GM23338 (cell line): ENCODE measurements around the gene MYOM1. TPM values are rescaled to one million over a fixed set of nuclear protein-coding genes. Genes with fewer than 3 reads are reported as not detected.

Experiments used
- ATAC-seq: fragments of 200-7000 bp; cut with Tn5 transposase; 3 replicates; pipeline ENCODE4 v1.9.1; 2020
- DNase-seq: peaks from one replicate; pipeline ENCODE4 v3.0.0-alpha.2; 2015; ENCODE audit warnings: low spot score
- H2AFZ ChIP-seq: fragments of 200-600 bp; sonication (generic); 2 replicates; pipeline ENCODE4 v1.8.0; 2016; ENCODE audit warnings: antibody characterized with exemption, mild to moderate bottlenecking, moderate library complexity
- H3F3A ChIP-seq: fragments of 200-600 bp; sonication (generic); replicated peaks from 2 replicates; pipeline ENCODE4 v1.8.0; 2017; ENCODE audit warnings: antibody characterized with exemption, mixed run types, low read depth
- H3K27ac ChIP-seq: fragments of 200-600 bp; sonication (generic); 2 replicates; pipeline ENCODE4 v1.6.1; 2016; ENCODE audit warnings: low read depth
- H3K27me3 ChIP-seq: fragments of 200-600 bp; sonication (generic); 2 replicates; pipeline ENCODE4 v1.8.0; 2016; ENCODE audit warnings: mild to moderate bottlenecking, mixed run types, moderate library complexity; ENCODE audit not compliant: insufficient read depth
- H3K36me3 ChIP-seq: fragments of 200-600 bp; sonication (generic); 2 replicates; pipeline ENCODE4 v1.8.0; 2016; ENCODE audit warnings: mild to moderate bottlenecking; ENCODE audit not compliant: insufficient read depth
- H3K4me1 ChIP-seq: fragments of 200-600 bp; sonication (generic); 2 replicates; pipeline ENCODE4 v1.8.0; 2016; ENCODE audit warnings: mild to moderate bottlenecking, moderate library complexity; ENCODE audit not compliant: insufficient read depth
- H3K4me2 ChIP-seq: fragments of 200-600 bp; sonication (generic); 2 replicates; pipeline ENCODE4 v1.7.1; 2017; ENCODE audit warnings: mixed run types
- H3K4me3 ChIP-seq: fragments of 200-600 bp; sonication (generic); 2 replicates; pipeline ENCODE4 v1.6.1; 2016; ENCODE audit warnings: mixed run types
- H3K79me2 ChIP-seq: fragments of 200-600 bp; sonication (generic); replicated peaks from 2 replicates; pipeline ENCODE4 v1.8.0; 2017; ENCODE audit warnings: mild to moderate bottlenecking; ENCODE audit not compliant: insufficient read depth
- H3K9me2 ChIP-seq: fragments of 200-600 bp; sonication (generic); 2 replicates; pipeline ENCODE4 v1.8.0; 2017; ENCODE audit not compliant: insufficient read depth
- H4K20me1 ChIP-seq: fragments of 200-600 bp; sonication (generic); replicated peaks from 2 replicates; pipeline ENCODE4 v1.8.0; 2017; ENCODE audit warnings: mild to moderate bottlenecking; ENCODE audit not compliant: insufficient read depth
- H3K27ac Mint-ChIP-seq: 2 replicates; pipeline ENCODE4 v1.8.0; 2020; ENCODE audit warnings: inconsistent platforms, mild to moderate bottlenecking, moderate library complexity, mixed read lengths
- H3K27me3 Mint-ChIP-seq: 3 replicates; pipeline ENCODE4 v1.8.0; 2022; ENCODE audit warnings: low read depth, mild to moderate bottlenecking, moderate library complexity, mixed read lengths, inconsistent platforms; ENCODE audit not compliant: insufficient read depth, poor library complexity
- H3K36me3 Mint-ChIP-seq: 3 replicates; pipeline ENCODE4 v1.8.0; 2021; ENCODE audit warnings: low read depth, mild to moderate bottlenecking, inconsistent platforms, moderate library complexity, mixed read lengths
- H3K4me1 Mint-ChIP-seq: 3 replicates; pipeline ENCODE4 v1.8.0; 2020; ENCODE audit warnings: mild to moderate bottlenecking, inconsistent platforms, mixed read lengths
- H3K4me3 Mint-ChIP-seq: 3 replicates; pipeline ENCODE4 v1.8.0; 2021; ENCODE audit warnings: moderate library complexity, mild to moderate bottlenecking, inconsistent platforms, mixed read lengths
- H3K9me3 Mint-ChIP-seq: 3 replicates; pipeline ENCODE4 v1.8.0; 2020; ENCODE audit warnings: moderate library complexity, mild to moderate bottlenecking, inconsistent platforms, mixed read lengths
- CREB1 ChIP-seq: fragments of 250-450 bp; sonication (Bioruptor Pico); IDR thresholded peaks from 2 replicates; pipeline ENCODE4 v1.5.0; 2020; ENCODE audit warnings: low read depth, mild to moderate bottlenecking, moderate library complexity
- ETS1 ChIP-seq: IDR thresholded peaks from 2 replicates; pipeline ENCODE4 v1.6.1; 2016; ENCODE audit warnings: antibody characterized with exemption
- EZH2 ChIP-seq: fragments of 200-600 bp; sonication (generic); IDR thresholded peaks from one replicate; pipeline ENCODE4 v1.8.0; 2017; ENCODE audit warnings: antibody characterized with exemption, mild to moderate bottlenecking, low read depth; ENCODE audit not compliant: unreplicated experiment
- EZH2phosphoT487 ChIP-seq: fragments of 200-600 bp; sonication (generic); IDR thresholded peaks from one replicate; pipeline ENCODE4 v1.8.1; 2018; ENCODE audit warnings: antibody characterized with exemption; ENCODE audit not compliant: unreplicated experiment
- JUNB ChIP-seq: IDR thresholded peaks from one replicate; pipeline ENCODE4 v1.6.1; 2016; ENCODE audit warnings: antibody characterized with exemption; ENCODE audit not compliant: unreplicated experiment
- NANOG ChIP-seq: IDR thresholded peaks from 2 replicates; pipeline ENCODE4 v1.6.1; 2016; ENCODE audit warnings: antibody characterized with exemption, borderline replicate concordance
- POLR2AphosphoS5 ChIP-seq: IDR thresholded peaks from 2 replicates; pipeline ENCODE4 v1.6.1; 2016; ENCODE audit warnings: antibody characterized with exemption, low read depth
- STAT1 ChIP-seq: IDR thresholded peaks from one replicate; pipeline ENCODE4 v1.6.1; 2016; ENCODE audit warnings: antibody characterized with exemption; ENCODE audit not compliant: unreplicated experiment
- ZNF331 ChIP-seq: fragments of 250-450 bp; sonication (Bioruptor Pico); IDR thresholded peaks from 2 replicates; pipeline ENCODE4 v1.5.0; 2020; ENCODE audit warnings: low read depth, mild to moderate bottlenecking, moderate library complexity
- polyA plus RNA-seq: library from polyadenylated mRNA; unstranded; fragments of >200 nt; fragmentation: Nextera tagmentation; extraction: Ambion mirVana; gene quantifications from 2 replicates; pipeline ENCODE4 v1.2.1, GENCODE V29; 2016
- total RNA-seq: library from RNA; depleted of rRNA; stranded (reverse); fragments of >200 nt; shearing (Covaris generic); gene quantifications from 2 replicates; pipeline ENCODE4 v1.2.3, GENCODE V29; 2014
- TF ChIP-seq, protein P1 (sequence below), 2 experiments: fragments of 200-600 bp in 1 of 2; sonication (generic) in 1 of 2; conservative IDR thresholded peaks; 2 replicates each; pipeline versions ENCODE4 v1.5.1 to v1.6.1; 2016 to 2017; ENCODE audit warnings: antibody characterized with exemption in 2 of 2, low read depth in 2 of 2, mild to moderate bottlenecking in 2 of 2, moderate library complexity in 1 of 2
- TF ChIP-seq, protein P2 (sequence below): fragments of 250-450 bp; sonication (Bioruptor Pico); IDR thresholded peaks from 2 replicates; pipeline ENCODE4 v1.5.0; 2020; ENCODE audit warnings: mild to moderate bottlenecking, moderate library complexity
- TF ChIP-seq, protein P3 (sequence below): IDR thresholded peaks from one replicate; pipeline ENCODE4 v1.6.1; 2018; ENCODE audit warnings: antibody characterized with exemption; ENCODE audit not compliant: unreplicated experiment

MYOM1 gene
- total and polyA plus RNA-seq, 2 experiments from 2014 or later, result 0.27 to 0.38 TPM

DNA sequence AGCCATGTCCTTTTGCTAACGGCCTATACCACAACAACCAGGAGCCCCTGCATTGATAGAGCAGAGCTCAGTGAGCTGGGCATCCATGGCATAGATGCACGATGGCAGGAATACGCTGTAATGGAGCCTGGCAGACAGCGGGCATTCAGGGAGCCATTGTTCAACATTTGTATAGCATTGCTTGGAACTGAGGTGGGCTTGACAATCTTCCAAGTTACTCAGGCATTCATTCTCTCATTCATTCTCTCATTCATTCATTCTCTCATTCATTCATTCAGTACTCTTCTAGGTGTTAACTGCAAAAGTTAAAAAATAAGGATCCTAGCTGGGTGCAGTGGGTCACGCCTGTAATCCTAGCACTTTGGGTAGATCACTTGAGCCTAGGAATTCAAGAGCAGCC lies 62.7 kb downstream of the MYOM1 start:
- Histone ChIP-seq H3K27ac (no peak overlapping the region), H2AFZ (no peak overlapping the region), H3K79me2 (no peaks in the 10 kb centered on the region), H3K27me3 (no peaks in the 10 kb centered on the region), H3K4me3 (no peak overlapping the region), H3K36me3 (no peaks in the 10 kb centered on the region), H4K20me1 (no peaks in the 10 kb centered on the region), H3K4me2 (no peak overlapping the region), H3K4me1 (no peaks in the 10 kb centered on the region), H3F3A (no peaks in the 10 kb centered on the region), H3K9me2 (no peaks in the 10 kb centered on the region)
- Mint-ChIP-seq H3K27me3 (peaks cover 1% of the 10 kb centered on the region), H3K4me3 (no peak overlapping the region), H3K27ac (no peak overlapping the region), H3K9me3 (no peaks in the 10 kb centered on the region), H3K4me1 (no peaks in the 10 kb centered on the region; the same call in 2 of the 3 replicates), H3K36me3 (no peaks in the 10 kb centered on the region)
- no peak for DNase-seq
- no peak for ATAC-seq
- TF ChIP-seq NANOG (no peak), ETS1 (no peak), ZNF331 (no peak), EZH2phosphoT487 (no peak), STAT1 (no peak), CREB1 (CRISPR knock-in tag) (no peak), JUNB (no peak), EZH2 (no peak), POLR2AphosphoS5 (no peak)
- TF ChIP-seq, protein P1, sequence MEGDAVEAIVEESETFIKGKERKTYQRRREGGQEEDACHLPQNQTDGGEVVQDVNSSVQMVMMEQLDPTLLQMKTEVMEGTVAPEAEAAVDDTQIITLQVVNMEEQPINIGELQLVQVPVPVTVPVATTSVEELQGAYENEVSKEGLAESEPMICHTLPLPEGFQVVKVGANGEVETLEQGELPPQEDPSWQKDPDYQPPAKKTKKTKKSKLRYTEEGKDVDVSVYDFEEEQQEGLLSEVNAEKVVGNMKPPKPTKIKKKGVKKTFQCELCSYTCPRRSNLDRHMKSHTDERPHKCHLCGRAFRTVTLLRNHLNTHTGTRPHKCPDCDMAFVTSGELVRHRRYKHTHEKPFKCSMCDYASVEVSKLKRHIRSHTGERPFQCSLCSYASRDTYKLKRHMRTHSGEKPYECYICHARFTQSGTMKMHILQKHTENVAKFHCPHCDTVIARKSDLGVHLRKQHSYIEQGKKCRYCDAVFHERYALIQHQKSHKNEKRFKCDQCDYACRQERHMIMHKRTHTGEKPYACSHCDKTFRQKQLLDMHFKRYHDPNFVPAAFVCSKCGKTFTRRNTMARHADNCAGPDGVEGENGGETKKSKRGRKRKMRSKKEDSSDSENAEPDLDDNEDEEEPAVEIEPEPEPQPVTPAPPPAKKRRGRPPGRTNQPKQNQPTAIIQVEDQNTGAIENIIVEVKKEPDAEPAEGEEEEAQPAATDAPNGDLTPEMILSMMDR (conservative IDR thresholded peaks at IDR 0.05; ENCODE audit: low read depth in 2 of 2), result no peak
- TF ChIP-seq, protein P2, sequence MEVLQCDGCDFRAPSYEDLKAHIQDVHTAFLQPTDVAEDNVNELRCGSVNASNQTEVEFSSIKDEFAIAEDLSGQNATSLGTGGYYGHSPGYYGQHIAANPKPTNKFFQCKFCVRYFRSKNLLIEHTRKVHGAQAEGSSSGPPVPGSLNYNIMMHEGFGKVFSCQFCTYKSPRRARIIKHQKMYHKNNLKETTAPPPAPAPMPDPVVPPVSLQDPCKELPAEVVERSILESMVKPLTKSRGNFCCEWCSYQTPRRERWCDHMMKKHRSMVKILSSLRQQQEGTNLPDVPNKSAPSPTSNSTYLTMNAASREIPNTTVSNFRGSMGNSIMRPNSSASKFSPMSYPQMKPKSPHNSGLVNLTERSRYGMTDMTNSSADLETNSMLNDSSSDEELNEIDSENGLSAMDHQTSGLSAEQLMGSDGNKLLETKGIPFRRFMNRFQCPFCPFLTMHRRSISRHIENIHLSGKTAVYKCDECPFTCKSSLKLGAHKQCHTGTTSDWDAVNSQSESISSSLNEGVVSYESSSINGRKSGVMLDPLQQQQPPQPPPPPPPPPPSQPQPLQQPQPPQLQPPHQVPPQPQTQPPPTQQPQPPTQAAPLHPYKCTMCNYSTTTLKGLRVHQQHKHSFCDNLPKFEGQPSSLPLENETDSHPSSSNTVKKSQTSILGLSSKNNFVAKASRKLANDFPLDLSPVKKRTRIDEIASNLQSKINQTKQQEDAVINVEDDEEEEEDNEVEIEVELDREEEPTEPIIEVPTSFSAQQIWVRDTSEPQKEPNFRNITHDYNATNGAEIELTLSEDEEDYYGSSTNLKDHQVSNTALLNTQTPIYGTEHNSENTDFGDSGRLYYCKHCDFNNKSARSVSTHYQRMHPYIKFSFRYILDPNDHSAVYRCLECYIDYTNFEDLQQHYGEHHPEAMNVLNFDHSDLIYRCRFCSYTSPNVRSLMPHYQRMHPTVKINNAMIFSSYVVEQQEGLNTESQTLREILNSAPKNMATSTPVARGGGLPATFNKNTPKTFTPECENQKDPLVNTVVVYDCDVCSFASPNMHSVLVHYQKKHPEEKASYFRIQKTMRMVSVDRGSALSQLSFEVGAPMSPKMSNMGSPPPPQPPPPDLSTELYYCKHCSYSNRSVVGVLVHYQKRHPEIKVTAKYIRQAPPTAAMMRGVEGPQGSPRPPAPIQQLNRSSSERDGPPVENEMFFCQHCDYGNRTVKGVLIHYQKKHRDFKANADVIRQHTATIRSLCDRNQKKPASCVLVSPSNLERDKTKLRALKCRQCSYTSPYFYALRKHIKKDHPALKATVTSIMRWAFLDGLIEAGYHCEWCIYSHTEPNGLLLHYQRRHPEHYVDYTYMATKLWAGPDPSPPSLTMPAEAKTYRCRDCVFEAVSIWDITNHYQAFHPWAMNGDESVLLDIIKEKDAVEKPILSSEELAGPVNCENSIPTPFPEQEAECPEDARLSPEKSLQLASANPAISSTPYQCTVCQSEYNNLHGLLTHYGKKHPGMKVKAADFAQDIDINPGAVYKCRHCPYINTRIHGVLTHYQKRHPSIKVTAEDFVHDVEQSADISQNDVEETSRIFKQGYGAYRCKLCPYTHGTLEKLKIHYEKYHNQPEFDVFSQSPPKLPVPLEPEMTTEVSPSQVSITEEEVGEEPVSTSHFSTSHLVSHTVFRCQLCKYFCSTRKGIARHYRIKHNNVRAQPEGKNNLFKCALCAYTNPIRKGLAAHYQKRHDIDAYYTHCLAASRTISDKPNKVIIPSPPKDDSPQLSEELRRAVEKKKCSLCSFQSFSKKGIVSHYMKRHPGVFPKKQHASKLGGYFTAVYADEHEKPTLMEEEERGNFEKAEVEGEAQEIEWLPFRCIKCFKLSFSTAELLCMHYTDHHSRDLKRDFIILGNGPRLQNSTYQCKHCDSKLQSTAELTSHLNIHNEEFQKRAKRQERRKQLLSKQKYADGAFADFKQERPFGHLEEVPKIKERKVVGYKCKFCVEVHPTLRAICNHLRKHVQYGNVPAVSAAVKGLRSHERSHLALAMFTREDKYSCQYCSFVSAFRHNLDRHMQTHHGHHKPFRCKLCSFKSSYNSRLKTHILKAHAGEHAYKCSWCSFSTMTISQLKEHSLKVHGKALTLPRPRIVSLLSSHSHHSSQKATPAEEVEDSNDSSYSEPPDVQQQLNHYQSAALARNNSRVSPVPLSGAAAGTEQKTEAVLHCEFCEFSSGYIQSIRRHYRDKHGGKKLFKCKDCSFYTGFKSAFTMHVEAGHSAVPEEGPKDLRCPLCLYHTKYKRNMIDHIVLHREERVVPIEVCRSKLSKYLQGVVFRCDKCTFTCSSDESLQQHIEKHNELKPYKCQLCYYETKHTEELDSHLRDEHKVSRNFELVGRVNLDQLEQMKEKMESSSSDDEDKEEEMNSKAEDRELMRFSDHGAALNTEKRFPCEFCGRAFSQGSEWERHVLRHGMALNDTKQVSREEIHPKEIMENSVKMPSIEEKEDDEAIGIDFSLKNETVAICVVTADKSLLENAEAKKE (CRISPR knock-in tag), result no peak
- TF ChIP-seq, protein P3, sequence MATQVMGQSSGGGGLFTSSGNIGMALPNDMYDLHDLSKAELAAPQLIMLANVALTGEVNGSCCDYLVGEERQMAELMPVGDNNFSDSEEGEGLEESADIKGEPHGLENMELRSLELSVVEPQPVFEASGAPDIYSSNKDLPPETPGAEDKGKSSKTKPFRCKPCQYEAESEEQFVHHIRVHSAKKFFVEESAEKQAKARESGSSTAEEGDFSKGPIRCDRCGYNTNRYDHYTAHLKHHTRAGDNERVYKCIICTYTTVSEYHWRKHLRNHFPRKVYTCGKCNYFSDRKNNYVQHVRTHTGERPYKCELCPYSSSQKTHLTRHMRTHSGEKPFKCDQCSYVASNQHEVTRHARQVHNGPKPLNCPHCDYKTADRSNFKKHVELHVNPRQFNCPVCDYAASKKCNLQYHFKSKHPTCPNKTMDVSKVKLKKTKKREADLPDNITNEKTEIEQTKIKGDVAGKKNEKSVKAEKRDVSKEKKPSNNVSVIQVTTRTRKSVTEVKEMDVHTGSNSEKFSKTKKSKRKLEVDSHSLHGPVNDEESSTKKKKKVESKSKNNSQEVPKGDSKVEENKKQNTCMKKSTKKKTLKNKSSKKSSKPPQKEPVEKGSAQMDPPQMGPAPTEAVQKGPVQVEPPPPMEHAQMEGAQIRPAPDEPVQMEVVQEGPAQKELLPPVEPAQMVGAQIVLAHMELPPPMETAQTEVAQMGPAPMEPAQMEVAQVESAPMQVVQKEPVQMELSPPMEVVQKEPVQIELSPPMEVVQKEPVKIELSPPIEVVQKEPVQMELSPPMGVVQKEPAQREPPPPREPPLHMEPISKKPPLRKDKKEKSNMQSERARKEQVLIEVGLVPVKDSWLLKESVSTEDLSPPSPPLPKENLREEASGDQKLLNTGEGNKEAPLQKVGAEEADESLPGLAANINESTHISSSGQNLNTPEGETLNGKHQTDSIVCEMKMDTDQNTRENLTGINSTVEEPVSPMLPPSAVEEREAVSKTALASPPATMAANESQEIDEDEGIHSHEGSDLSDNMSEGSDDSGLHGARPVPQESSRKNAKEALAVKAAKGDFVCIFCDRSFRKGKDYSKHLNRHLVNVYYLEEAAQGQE, result no peak
